MCF 10A (cell line): ENCODE measurements around the gene CENPM. TPM values are rescaled to one million over a fixed set of nuclear protein-coding genes. Genes with fewer than 3 reads are reported as not detected.
A peak's percentile ranks its signal among the peaks of the same experiment; 100 is the strongest.

ENCODE experiments used
- BruUV-seq: library from RNA; stranded (reverse); fragments of 400-500 nt; replicated peaks from 2 replicates; lab custom pipeline; 2021; lab: Mats Ljungman, UMichigan
- CTCF ChIA-PET: fragments of 300-600 bp; sonication (Branson Sonifier 250); formaldehyde crosslinking; extraction: SDS; loops from one replicate; lab custom pipeline; 2021; ENCODE audit warnings: antibody characterized with exemption, inconsistent platforms; lab: Yijun Ruan, JAX
- POLR2A ChIA-PET: fragments of 300-600, 350-650 bp; sonication (Branson Sonifier 250); formaldehyde crosslinking; extraction: SDS; loops from one replicate; lab custom pipeline; 2020; ENCODE audit warnings: antibody characterized with exemption, inconsistent platforms; lab: Yijun Ruan, JAX
- DNase-seq: peaks from one replicate; pipeline ENCODE4 v3.0.0-alpha.2; 2018; ENCODE audit not compliant: unreplicated experiment
- H3K27ac Mint-ChIP-seq: one replicate; pipeline ENCODE4 v1.8.0; 2022; ENCODE audit warnings: mild to moderate bottlenecking, low read depth, mixed read lengths; ENCODE audit not compliant: unreplicated experiment
- H3K27me3 Mint-ChIP-seq: one replicate; pipeline ENCODE4 v1.8.0; 2022; ENCODE audit warnings: mixed read lengths; ENCODE audit not compliant: insufficient read depth, unreplicated experiment
- H3K36me3 Mint-ChIP-seq: one replicate; pipeline ENCODE4 v1.8.0; 2022; ENCODE audit warnings: mild to moderate bottlenecking, moderate library complexity, mixed read lengths; ENCODE audit not compliant: insufficient read depth, unreplicated experiment
- H3K4me1 Mint-ChIP-seq: one replicate; pipeline ENCODE4 v1.8.0; 2022; ENCODE audit warnings: mixed read lengths; ENCODE audit not compliant: insufficient read depth, unreplicated experiment
- H3K4me3 Mint-ChIP-seq: one replicate; pipeline ENCODE4 v1.8.0; 2022; ENCODE audit warnings: mild to moderate bottlenecking, moderate library complexity, mixed read lengths; ENCODE audit not compliant: unreplicated experiment
- H3K9me3 Mint-ChIP-seq: one replicate; pipeline ENCODE4 v1.8.0; 2022; ENCODE audit warnings: mixed read lengths; ENCODE audit not compliant: unreplicated experiment
- intact Hi-C: fragments of 100-400 bp; cut with micrococcal nuclease; formaldehyde crosslinking; loops from 2 replicates; pipeline ENCODE4 v1.14.1; 2022
- total RNA-seq: library from RNA; stranded (reverse); gene quantifications from 2 replicates; pipeline ENCODE4 v1.2.3, GENCODE V29; 2022
- TF ChIP-seq, protein P1 (sequence below): fragments of 200-600 bp; IDR thresholded peaks from one replicate; pipeline ENCODE4 v1.8.0; 2022; ENCODE audit warnings: antibody characterized with exemption, mild to moderate bottlenecking; ENCODE audit not compliant: unreplicated experiment

The CENPM gene
- total RNA-seq, 1 experiment from 2014 or later, result 21.1 TPM

DNA sequence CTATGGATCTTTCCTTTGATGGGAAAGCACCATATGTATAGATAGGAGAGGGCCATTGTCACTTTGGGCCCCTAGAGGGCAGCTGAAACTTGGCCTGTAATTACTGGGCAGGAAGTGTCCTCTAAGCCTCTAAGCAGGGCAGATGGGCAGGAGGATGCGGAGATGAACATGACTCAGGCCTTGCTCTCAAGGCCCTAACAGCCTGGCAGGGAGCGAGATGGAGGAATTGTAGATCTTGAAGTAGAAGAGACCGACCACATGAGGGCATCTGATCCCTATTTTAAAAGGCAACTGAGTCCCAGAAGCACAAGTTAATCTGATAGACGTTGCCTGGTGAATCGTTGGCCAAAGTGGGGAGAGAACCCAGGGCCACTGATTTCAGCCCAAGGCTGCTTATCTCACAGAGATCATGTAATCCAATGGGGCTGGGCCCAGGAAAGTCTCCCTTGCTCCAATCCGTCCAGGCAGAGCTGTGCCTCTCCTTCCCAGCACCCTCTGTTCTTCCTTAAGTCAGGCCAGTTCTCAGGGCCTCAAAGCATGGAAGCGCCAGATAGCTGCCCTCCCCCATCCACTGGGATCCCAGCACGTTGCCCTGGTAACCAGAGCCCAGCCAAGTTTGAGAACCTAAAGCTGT, 19.8 kb upstream of the CENPM start:
- CTCF ChIA-PET, result interaction anchor here (0.6 to 2.1 kb wide), 16 partner anchors 13 to 475 kb away, joined by 3 to 8 read pairs (median 3); partner anchors contain the start of genes NDUFA6 and SMDT1
- intact Hi-C loops, result loop anchor here (1.0 to 10.0 kb wide), 5 partner anchors 125 to 508 kb away; no protein-coding TSS in a partner anchor
- POLR2A ChIA-PET, result interaction anchor here (0.6 to 1.3 kb wide), 3 partner anchors 17 to 585 kb away, joined by 3 to 4 read pairs (median 3); no protein-coding TSS in a partner anchor

GRCh38 chr22:41966225-41966606, 19.3 kb upstream of the CENPM start:
- no peak for DNase-seq
- TF ChIP-seq, protein P1, sequence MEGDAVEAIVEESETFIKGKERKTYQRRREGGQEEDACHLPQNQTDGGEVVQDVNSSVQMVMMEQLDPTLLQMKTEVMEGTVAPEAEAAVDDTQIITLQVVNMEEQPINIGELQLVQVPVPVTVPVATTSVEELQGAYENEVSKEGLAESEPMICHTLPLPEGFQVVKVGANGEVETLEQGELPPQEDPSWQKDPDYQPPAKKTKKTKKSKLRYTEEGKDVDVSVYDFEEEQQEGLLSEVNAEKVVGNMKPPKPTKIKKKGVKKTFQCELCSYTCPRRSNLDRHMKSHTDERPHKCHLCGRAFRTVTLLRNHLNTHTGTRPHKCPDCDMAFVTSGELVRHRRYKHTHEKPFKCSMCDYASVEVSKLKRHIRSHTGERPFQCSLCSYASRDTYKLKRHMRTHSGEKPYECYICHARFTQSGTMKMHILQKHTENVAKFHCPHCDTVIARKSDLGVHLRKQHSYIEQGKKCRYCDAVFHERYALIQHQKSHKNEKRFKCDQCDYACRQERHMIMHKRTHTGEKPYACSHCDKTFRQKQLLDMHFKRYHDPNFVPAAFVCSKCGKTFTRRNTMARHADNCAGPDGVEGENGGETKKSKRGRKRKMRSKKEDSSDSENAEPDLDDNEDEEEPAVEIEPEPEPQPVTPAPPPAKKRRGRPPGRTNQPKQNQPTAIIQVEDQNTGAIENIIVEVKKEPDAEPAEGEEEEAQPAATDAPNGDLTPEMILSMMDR, result no peak
- no TSS peak for BruUV-seq
- Mint-ChIP-seq H3K36me3 (no peaks in the 10 kb centered on the region), H3K9me3 (no peaks in the 10 kb centered on the region), H3K4me3 (no peak overlapping the region), H3K27ac (no peak overlapping the region), H3K27me3 (no peaks in the 10 kb centered on the region), H3K4me1 (peaks cover 6% of the 10 kb centered on the region)
- intact Hi-C loops, result loop anchor here (1.0 to 10.0 kb wide), 5 partner anchors 125 to 509 kb away; no protein-coding TSS in a partner anchor
- ChIA-PET CTCF (interaction anchor here (0.6 to 1.5 kb wide), 10 partner anchors 16 to 475 kb away, joined by 3 to 8 read pairs (median 3); partner anchors contain the start of gene NDUFA6), POLR2A (interaction anchor here (0.6 kb wide), 2 partner anchors 161 to 586 kb away, joined by 3 read pairs; no protein-coding TSS in a partner anchor)

More for the DNA sequence above, 19.8 kb upstream of the CENPM start:
- peak; percentile 76 for DNase-seq
- Mint-ChIP-seq H3K9me3 (no peaks in the 10 kb centered on the region), H3K27ac (no peak overlapping the region), H3K36me3 (no peaks in the 10 kb centered on the region), H3K4me1 (peaks cover 6% of the 10 kb centered on the region), H3K27me3 (no peaks in the 10 kb centered on the region), H3K4me3 (no peak overlapping the region)
- no TSS peak for BruUV-seq
- TF ChIP-seq, protein P1, result peak; percentile 29

DNA sequence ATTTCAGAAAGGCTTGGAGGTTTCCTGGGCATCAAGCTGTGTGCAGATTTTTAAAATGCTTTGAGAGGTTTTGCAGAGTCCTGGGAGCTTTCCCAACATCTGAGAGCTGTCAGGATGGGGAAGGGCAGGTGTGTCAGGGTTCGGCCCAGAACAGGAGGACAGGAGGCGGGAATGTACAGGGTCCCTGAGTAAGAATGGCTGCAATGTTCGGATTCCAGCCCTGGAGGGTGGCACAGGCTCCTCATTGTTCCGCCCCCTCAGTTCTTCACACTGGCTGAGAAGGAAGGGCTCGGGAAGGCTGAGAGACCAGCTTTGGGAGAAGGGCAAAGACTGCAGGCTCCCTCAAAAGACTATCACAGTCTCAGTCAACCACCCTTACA, 17.1 kb upstream of the CENPM start:
- BruUV-seq, result no TSS peak
- Mint-ChIP-seq H3K27me3 (no peaks in the 10 kb centered on the region), H3K4me1 (peaks cover 12% of the 10 kb centered on the region), H3K9me3 (no peaks in the 10 kb centered on the region), H3K27ac (no peak overlapping the region), H3K36me3 (no peaks in the 10 kb centered on the region), H3K4me3 (no peak overlapping the region)
- ChIA-PET CTCF (interaction anchor here (0.6 to 1.8 kb wide), 5 partner anchors 78 to 510 kb away, joined by 3 to 6 read pairs (median 3); no protein-coding TSS in a partner anchor), POLR2A (no interaction called here)
- intact Hi-C loops, result loop anchor here (10.0 kb wide), 1 partner anchor 511 kb away; no protein-coding TSS in a partner anchor
- DNase-seq, result no peak
- TF ChIP-seq, protein P1, result no peak

DNA sequence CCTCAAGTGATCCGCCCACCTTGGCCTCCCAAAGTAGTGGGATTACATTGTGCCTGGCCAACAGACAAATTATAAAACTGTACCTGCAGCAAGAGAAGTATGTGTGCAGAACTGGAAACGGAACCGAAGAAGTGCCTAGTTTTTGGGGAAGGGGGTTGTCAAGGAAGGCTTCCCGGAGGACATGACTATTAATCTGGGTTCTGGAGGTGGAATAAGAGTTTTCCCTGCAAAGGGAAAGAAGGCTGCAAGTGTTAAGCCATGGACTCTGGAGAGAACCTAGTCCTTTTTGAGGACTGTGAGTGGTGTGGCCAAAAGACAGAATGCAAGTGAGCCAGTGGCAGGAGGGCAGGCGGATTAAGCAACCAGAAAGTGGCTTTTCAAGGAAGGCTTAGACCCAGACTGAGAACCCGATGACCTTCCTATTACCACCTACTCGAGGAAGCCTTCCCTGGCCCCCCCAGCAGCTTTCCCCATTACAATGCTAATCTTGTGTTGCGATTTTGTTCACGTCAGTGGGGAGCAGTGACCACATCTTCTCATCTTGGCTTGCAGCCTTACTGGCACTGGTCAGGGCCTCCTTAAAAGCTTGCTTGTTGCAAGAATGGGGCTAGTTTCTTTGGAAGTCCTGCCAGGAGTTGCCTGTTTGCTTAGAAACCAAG, 16.6 kb upstream of the CENPM start:
- H3K36me3 Mint-ChIP-seq, result no peaks in the 10 kb centered on the region
- no peaks in the 10 kb centered on the region for H3K27me3 Mint-ChIP-seq
- no peak overlapping the region for H3K4me3 Mint-ChIP-seq
- peaks cover 12% of the 10 kb centered on the region for H3K4me1 Mint-ChIP-seq
- H3K27ac Mint-ChIP-seq, result no peak overlapping the region
- DNase-seq, result no peak
- no TSS peak for BruUV-seq
- TF ChIP-seq, protein P1, result no peak
- CTCF ChIA-PET, result interaction anchor here (1.4 kb wide), 1 partner anchor 266 kb away, joined by 3 read pairs; no protein-coding TSS in a partner anchor
- intact Hi-C loops, result loop anchor here (10.0 kb wide), 1 partner anchor 511 kb away; no protein-coding TSS in a partner anchor
- POLR2A ChIA-PET, result no interaction called here
- no peaks in the 10 kb centered on the region for H3K9me3 Mint-ChIP-seq
